Measurements from ENCODE around the gene VSIG10L2.
"Not testable (repeated sequence)": the region's sequence is repeated elsewhere in the genome, so short reads cannot be mapped to it uniquely, and the experiment has no call there.

Gene VSIG10L2

DNA sequence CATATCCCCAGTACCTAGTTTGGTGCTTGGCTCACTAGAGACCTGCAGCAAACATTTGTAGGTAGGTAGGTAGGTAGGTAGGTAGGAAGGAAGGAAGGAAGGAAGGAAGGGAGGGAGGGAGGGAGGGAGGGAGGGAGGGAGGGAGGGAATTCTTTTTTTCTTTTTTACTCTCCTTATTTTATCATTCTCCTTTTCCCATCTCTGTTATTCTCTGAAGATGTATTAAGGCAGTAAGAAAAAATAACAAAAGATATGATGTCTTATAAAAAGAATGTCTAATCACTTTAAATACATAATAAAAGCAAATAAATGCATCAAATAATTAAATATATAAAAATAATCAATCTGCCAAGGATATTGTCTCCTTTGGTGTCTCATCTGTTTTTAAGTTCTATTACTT is 28.4 kb downstream of the VSIG10L2 start:
- no peak for DNase-seq

DNA sequence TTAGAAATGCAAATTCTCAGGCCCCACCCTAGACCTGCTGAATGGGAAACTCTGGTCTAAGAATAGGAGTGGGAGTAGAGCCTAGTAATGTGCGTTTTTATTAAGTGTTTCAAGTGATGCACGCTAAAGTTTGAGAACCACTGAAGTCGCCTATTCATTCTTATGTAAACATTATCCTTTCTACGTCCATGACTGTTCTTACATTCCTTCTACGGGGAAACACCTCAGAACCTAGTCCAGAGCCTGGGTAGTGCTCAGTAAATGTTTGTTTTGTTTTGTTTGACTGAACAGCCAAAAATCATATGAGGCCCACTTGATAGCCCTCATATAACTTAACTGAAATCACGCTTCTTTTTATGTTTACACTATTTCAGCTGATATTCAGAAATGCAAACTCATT is 29.8 kb downstream of the VSIG10L2 start:
- DNase-seq, result no peak

DNA sequence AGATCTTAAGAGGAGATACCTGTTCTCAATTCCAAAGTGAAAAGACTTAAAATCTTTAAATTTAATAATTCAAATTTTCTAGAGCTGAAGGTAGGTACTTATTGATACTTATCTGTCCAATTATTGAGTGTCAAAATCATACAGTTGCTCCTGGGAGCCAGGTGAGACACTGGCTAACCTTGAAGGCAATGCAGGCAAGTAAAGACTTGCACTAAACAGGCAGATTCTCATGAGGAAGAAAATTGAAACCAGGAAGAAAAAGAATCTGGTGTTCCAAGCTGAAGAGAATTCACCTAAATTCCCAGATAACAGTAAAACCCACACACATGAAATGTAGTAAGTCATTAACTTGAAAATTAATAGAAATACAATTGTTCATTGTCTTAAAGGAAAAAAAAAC is 30.3 kb downstream of the VSIG10L2 start:
- no peak for DNase-seq

DNA sequence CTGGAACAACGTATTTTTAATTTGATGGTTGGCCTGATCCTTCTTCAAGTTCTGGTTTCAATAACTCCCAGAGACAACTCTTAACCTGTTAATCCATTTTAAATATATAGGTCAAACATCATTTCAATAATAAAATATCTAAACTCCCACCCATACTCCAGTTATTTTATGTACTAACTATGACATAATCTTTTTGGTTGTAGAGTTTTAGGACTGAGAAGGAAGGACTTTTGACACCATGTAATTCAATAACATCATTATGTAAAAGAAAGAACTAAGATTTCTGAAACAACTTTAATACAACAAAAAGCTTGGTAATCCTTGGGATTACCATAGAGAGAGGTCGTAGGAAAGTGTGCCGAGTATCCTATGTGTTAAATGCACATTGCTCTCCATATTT is 31.5 kb downstream of the VSIG10L2 start:
- no peak for DNase-seq

DNA sequence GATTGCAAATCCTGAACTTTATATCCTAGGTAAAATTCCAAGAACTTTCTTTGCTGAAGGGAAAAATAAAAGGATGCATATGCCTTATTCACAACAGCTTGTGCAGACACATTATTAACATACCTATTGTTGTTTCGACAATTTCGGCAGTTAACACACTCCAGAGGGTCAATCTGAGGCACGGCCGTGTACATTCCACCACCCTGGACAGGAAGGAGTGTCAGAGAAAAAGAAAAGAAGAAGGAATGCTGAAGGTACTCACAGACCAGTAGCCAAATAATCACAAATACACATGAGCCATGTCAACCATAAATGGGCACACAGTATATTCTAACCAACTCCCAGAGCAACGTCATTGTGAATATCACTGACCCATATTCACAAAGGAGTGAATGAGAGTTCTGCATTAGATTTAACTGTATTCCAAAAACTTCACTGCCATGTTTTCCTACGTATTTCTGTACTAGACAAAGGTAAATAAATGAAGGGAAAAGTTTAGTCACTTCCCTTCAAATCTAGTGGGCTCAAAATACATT is 32.4 kb downstream of the VSIG10L2 start:
- no peak for DNase-seq

DNA sequence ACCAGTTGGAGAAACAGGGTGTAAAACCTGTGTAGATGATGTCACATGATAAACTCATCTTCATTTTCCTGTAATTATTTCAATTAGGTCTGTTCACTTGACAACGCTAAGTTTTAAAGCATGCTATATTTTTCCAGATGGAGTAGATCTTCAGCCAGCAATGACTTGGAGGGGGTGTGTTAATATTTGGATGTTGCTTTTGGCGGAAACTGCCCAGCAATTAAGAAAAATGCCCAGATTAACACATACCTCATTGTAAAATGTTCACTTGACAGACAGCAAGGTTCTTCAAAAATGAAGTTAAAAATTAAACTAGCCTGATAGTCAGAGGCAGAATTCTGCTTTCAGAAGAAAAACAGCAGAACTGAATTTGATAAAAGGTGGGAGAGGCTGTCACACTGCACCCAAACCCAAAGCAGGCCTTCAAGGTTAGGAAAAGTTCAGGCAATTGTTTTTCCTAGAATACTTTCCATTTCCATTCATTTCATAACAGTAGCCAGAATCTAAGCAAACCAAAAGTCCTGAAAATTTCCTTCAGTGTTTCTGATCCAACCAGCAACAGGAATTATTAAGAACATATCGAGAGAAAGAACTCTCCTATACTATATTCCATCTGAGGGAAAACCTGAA is 33.0 kb downstream of the VSIG10L2 start:
- no peak for DNase-seq

DNA sequence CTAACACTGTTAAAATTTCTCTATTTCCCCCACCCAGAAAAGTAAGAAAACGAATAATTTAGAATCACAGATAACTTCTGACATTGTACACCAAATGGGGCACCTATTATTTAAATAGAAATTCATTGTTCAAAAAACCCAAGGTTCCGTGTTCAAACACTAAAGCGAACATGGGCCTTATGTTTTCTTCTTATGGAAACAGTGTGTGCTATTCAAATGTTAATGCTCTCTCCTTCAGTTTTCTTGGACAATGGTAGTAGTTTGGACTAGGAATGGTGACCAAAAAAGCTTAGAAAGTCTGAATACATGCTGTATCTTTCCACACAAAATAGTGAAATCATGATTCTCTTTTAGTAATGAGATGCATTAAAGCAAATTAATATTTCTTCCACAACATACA is 33.7 kb downstream of the VSIG10L2 start:
- no peak for DNase-seq

DNA sequence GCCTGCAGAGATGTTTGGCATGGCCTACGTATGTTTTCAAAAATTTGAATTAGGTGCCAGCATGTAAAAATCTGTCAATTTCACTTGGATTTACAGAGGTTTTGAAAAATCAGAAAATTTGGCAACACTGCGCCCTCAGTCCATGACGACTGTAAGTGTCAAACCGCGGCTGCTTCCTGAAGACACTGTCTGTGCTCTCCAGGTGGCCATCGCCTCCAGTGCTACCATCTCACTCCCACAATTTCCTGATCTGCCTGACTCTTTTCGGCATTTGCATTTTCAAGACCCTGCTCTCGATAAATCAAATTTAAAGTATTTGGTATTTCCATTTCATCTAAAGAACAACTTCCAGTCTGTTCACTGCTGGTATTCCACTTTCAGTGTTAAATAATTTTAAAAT is 34.6 kb downstream of the VSIG10L2 start:
- DNase-seq, result no peak

DNA sequence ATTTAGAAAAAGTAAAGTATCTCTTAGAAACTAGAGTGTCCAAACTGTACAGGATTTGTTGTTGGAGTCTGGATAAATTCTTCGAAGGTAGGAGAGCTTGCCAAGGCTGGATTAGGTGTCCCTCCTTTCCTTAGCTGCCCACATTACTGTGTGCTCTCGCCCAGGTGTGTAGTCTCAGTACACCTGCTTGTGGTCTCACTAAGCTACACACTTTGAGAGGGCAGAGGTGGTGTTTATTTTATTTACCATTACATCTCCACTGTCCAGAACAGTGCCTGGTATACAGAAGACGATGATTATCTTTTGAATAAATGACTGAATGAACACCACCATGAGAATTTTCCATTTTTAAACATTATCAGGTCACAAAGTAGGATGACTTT is 36.5 kb downstream of the VSIG10L2 start:
- DNase-seq, result no peak

DNA sequence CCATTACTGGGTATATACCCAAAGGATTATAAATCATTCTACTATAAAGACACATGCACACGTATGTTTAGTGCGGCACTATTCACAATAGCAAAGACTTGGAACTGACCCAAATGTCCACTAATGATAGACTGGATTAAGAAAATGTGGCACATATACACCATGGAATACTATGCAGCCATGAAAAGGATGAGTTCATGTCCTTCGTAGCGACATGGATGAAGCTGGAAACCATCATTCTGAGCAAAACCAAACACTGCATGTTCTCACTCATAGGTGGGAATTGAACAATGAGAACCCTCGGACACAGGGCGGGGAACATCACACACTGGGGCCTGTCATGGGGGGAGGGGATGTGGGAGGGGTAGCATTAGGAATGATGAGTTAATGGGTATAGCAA is 40.1 kb downstream of the VSIG10L2 start:
- DNase-seq, result not testable (repeated sequence)

DNA sequence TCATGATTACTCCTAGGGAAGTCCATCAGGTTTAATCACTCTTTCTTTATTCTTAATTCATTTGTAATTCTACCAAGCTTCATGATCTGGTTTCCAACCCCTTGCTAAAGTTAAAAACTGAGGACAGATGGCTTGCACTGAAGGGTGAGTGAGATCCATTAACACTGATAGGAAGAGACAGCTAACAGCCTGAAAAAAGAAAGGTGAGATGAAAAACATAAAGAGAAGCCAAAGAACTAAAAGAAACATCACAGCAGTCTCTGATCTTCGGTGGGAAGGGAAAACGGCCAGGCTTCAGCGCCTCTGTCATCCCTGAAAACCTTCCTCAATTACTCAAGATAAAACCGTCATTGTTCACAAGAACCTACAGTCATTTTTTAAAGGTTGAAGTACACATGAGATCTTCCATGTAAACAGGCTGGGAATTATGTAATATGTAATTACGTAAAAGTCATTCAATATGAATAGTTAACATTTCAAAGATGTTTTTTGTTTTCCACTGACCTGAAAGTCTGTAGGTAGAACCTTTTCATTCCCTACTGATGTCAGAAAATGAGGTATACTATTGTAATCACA is 41.3 kb downstream of the VSIG10L2 start:
- DNase-seq, result no peak

DNA sequence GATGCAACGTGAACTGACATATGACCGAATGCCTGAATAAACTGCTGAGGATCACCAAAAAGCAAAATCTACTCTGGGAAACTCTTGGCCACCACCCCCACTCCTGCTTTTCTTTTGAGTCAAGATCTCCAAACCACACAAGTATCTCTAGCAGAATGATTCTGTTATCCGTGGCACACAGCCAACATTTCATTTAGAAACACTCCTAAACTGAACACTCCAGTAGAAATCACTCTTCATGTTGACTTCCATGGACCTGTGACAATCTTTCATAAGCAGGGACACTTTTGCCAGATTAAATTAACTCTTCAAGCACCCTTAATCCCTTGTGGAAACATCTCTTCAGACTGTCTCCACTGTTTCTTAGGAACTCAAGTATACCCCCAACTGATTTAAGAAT is 44.4 kb downstream of the VSIG10L2 start:
- DNase-seq, result no peak

DNA sequence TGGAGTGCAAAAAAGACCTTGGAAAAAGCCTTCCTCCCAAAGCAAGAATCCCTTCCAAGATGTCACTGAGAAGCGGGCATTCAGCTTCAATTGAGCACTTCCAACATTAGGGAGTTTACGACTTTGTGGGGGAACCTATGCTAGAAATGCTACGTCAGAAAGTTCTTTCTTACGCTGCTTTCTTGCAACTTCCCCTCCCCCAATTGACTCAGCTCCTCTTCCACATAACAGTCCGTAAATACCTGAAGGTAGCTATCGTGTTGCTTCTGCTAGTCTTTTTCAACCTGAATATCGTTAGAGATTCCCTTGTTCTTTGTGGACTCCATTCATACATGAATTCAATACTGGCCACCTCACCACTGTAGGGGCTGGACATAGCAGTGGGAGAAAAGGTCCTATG is 47.0 kb downstream of the VSIG10L2 start:
- no peak for DNase-seq

DNA sequence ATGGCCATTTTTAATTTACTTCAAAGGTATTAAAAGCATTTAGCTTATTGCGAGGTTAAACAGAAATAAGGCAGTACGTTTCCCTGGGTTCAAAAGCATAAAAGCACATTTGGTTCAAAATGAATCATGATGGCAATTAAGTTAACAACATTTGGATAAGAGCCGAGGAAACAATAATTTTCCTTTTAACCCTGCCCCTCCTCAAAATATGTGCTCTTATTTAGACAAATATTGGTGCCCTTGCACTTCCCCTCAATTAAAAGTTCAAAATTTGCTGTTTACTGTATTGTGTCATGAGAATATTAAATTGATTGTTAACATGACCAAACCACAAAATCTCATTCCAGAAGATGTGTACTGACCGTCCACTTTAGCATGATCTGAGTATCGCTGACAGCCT is 48.7 kb downstream of the VSIG10L2 start:
- DNase-seq, result no peak

DNA sequence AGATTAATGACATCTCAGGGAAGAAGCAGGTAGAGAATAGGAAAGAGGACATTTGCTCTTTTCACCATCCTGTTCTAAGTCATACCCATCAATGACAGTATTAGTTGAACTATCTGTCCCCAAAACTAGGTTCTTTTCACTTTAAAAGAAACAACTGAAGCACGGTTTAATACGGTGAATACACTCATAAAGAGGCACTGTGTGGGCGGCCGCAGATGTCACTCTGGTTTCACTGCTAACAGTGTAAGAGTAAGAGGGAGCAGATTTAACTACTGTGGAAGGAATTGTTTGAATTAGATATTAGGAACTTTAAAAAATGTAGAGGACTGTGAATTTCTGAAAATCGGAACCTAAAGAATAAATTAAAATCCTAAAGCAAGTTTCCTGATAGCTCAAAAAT is 49.5 kb downstream of the VSIG10L2 start:
- DNase-seq, result no peak

DNA sequence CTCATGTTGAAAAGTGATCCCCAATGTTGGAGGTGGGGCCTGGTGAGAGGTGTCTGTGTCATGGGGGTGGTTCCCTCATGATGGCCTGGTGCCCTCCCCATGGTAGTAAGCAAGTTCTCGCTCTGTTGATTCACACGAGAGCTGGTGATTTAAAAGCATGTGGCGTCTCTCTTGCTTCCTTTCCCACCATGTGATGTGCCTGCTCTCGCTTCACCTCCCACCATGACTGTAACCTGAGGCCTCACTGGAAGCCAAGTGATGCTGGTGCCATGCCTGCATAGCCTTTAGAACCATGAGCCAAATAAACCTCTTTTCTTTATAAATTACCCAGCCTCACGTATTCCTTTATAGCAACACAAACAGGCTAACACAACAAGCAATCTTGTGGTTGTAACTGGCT is 52.4 kb downstream of the VSIG10L2 start:
- DNase-seq, result no peak

DNA sequence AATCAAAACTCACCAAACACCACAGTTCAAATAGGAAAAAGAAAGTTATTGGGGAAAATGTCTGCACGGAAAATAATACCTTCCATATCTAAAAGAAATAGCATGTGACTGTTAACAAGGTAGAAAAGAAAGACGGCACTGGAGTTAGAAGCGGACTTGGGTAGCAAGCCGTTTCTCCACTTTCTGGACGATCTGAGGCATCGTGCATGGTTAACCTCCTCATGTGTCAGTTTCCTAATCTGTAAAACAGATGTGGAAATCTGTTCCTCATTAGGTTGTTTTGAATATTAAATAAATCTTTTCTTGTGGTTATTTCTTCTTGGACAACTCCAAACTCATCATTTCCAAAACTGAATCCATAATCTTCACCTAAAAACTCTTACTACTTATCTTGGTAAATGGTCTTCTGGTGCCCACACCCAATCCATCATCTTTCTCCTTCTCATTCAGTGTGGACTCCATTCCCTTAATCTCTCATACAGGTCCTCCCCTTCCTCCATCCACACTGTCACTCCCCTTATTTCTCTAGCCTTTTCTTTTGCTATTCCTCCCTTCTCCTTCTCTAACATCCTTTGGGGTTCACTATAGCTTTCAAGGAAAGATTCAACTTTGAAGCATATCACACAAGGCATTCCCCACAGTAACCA is 53.5 kb downstream of the VSIG10L2 start:
- no peak for DNase-seq

DNA sequence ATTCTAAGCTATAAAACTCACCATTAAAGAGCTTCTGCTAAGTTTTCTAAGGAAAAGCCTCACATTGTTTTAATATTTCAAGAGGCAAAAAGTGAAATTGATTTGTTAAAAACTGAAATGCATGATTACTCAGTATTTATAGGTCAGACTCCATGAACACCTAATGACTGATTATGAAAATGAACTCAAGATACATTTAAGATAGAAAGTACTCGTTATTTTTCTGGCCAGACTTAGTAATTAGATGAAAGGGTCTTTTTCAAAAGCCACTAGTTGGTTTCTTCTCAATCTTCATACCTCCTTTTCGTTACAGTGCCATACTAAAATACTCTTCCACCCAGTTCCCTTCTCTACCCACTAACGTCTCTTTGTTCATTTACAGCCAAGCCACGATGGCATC is 56.3 kb downstream of the VSIG10L2 start:
- no peak for DNase-seq

All from activated T-cell treated with anti-CD3 and anti-CD28 coated beads for 4 hours (primary cell).